HG03095 (cell line): Measurements from ENCODE around the gene ABTB2.

Experiments used
- ATAC-seq: cut with Tn5 transposase; IDR thresholded peaks from one replicate; pipeline ENCODE4 v1.9.1; 2021; ENCODE audit warnings: moderate library complexity; ENCODE audit not compliant: unreplicated experiment

The ABTB2 gene

GRCh38 chr11:34155057-34155756 is 202.6 kb downstream of the ABTB2 start:
- ATAC-seq: no peak

GRCh38 chr11:34154059-34154875 is 203.5 kb downstream of the ABTB2 start:
- peak; percentile 74 for ATAC-seq

- ATAC-seq: no peak
Measured at GRCh38 chr11:34151916-34152845, 205.6 kb downstream of the ABTB2 start.

GRCh38 chr11:34151166-34151565 is 206.6 kb downstream of the ABTB2 start:
- ATAC-seq: no peak

- no peak for ATAC-seq
Measured at GRCh38 chr11:34150494-34151151, 207.2 kb downstream of the ABTB2 start.

GRCh38 chr11:34149786-34150185 is 208.0 kb downstream of the ABTB2 start:
- ATAC-seq: no peak

- no peak for ATAC-seq
Measured at GRCh38 chr11:34149274-34149673, 208.5 kb downstream of the ABTB2 start.

GRCh38 chr11:34148504-34149165 is 209.2 kb downstream of the ABTB2 start:
- ATAC-seq: no peak

GRCh38 chr11:34147581-34147980 is 210.2 kb downstream of the ABTB2 start:
- ATAC-seq: no peak

GRCh38 chr11:34146866-34147265 is 210.9 kb downstream of the ABTB2 start:
- no peak for ATAC-seq

- no peak for ATAC-seq
Measured at GRCh38 chr11:34146411-34146810, 211.4 kb downstream of the ABTB2 start.

- ATAC-seq: peak; percentile 55
Measured at GRCh38 chr11:34145847-34146381, 211.9 kb downstream of the ABTB2 start.

- peak; percentile 61 for ATAC-seq
Measured at GRCh38 chr11:34145073-34145472, 212.7 kb downstream of the ABTB2 start.

GRCh38 chr11:34143048-34143447 is 214.8 kb downstream of the ABTB2 start:
- ATAC-seq: no peak

GRCh38 chr11:34140149-34140548 is 217.7 kb downstream of the ABTB2 start:
- ATAC-seq: no peak

GRCh38 chr11:34139346-34139745 is 218.5 kb downstream of the ABTB2 start:
- no peak for ATAC-seq

- ATAC-seq: no peak
Measured at GRCh38 chr11:34136420-34136819, 221.4 kb downstream of the ABTB2 start.

- ATAC-seq: no peak
Measured at GRCh38 chr11:34135439-34135838, 222.4 kb downstream of the ABTB2 start.

GRCh38 chr11:34134765-34135164 is 223.0 kb downstream of the ABTB2 start:
- ATAC-seq: peak; percentile 81
